ENCODE results near the gene RPL11.
A peak's percentile ranks its signal among the peaks of the same experiment; 100 is the strongest.
"Not testable (repeated sequence)": the region's sequence is repeated elsewhere in the genome, so short reads cannot be mapped to it uniquely, and the experiment has no call there.

RPL11 gene

GRCh38 chr1:23691499-23692307 lies at the start of gene RPL11:
Gene RPL11, plus strand, starts transcription at chr1:23691806. Its CDS starts 18 bp downstream, at chr1:23691824.
- peak; percentile 82 for DNase-seq

- DNase-seq: no peak
Measured at GRCh38 chr1:23643736-23644554, 47.7 kb upstream of the RPL11 start.

DNA sequence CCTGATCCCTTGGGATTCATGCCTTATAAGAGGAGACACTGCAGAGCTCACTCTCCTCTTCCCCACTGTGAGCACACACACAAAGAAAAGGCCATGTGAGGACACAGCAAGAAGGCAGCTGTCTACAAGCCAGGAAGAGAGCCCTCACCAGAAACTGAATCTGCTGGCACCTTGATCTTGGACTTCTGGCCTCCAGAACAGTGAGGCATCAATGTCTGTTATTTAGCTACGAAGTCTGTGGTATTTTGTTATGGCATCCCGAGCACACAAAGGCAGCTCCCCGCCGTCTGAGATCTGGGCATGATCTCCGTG lies 47.1 kb upstream of the RPL11 start:
- DNase-seq: no peak

- no peak for DNase-seq
Measured at GRCh38 chr1:23645338-23645737, 46.3 kb upstream of the RPL11 start.

- no peak for DNase-seq
Measured at GRCh38 chr1:23646091-23646490, 45.5 kb upstream of the RPL11 start.

DNA sequence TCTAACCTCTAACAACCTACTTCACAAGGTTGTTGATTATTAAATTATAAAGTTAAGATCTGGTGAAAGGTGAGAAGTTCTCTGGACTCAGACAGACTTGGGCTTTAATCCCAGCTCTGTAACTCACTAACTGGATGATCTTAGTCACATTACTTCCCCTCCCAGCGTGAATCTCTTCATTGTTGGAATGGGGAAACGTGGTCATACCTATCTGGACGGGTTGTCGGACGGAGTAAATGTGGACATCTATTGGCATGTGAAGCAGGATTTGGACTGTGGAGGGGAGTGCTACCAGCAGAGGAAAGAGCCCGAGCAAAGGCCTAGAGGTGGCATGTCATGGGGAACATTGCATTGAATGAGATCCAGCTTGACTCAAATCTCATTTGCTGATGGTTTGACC lies 45.1 kb upstream of the RPL11 start:
- no peak for DNase-seq

DNA sequence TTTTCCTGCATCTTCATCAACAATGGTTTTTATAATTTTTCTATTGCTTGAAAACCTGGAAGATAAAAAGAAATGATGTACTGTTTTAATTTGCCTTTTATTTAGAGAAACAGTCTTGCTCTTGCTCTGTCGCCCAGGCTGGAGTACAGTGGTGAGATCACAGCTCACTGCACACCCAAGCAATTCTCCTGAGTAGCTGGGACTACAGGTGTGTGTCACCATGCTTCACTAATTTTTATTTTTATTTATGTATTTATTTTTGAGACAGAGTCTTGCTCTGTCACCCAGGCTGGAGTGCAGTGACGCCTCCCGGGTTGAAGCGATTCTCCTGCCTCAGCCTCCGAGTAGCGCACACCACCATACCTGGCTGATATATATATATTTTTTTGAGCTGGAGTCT lies 43.0 kb upstream of the RPL11 start:
- no peak for DNase-seq

DNA sequence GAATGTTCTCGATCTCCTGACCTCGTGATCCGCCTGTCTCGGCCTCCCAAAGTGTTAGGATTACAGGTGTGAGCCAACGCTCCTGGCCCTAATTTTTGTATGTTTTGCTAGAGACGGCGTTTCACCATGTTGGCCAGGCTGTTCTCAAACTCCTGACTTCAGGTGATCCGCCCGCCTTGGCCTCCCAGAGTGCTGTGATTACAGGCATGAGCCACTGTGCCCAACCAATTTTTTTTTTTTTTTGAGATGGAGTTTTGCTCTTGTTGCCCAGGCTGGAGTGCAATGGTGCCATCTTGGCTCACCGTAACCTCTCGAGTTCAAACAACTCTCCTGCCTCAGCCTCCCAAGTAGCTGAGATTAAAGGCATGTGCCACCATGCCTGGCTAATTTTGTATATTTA lies 42.4 kb upstream of the RPL11 start:
- not testable (repeated sequence) for DNase-seq

GRCh38 chr1:23650344-23650990 lies 41.1 kb upstream of the RPL11 start:
- no peak for DNase-seq

DNA sequence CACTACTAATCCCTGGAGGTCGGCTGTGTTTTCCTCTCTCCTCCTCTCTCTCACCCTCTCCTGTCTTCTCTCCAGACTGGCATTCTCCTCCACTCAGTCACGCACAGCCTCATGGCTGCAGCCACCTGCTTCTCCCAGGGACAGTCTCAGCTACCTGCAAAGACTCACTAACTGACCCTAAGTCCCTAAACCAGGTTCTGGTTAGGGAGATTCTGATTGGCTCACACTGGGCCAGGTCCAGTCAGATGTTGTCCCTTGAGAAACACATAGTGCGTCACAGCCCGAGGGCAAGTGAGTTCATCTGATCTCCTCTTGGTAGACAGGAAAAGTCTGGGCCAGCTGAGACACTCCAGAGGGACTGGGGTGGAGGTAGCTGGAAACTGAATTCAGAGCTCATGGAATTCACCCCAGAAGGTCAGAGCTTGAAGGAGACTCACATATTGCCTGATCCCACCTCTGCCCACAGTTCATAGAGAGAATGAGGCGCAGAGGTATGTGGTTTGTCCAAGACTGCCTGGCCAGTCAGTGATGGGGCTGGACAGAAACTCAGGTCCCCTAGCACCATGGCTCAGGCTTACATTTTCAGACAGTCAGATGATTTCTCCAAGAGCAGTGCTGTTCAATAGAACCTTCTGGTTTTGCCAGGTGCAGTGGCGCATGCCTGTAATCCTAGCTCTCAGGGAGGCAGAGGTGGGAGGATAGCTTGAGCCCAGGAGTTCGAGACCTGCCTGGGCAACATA lies 40.4 kb upstream of the RPL11 start:
- no peak for DNase-seq

DNA sequence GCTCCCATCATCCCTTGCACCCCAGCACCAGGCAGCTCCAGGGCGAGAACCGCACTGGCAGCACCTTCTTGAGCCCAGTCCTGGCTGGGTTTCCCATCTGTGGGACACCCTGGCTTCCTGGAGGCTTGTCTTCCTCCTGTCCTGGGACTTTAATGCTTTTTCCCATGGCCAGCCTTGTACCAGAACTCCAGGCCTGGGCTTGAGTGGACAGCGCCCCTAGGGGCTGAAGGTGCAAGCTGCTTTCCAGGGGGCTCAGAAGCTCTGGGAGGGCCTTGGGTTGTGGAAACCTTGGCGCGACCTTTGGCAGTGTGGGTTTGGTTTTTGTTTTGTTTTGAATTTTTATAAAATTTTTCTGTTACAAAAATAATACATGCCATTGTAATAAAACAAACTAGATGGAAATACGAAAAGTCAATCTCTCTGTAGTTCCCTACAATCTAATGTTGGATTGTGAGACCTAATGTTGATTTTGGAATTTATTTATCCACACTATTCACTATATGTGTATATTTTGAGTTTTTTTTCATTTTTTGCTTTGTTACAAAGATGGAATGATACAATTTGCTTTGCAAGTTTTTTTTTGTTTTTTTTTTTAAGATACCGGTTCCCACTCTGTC lies 33.8 kb upstream of the RPL11 start:
- no peak for DNase-seq

DNA sequence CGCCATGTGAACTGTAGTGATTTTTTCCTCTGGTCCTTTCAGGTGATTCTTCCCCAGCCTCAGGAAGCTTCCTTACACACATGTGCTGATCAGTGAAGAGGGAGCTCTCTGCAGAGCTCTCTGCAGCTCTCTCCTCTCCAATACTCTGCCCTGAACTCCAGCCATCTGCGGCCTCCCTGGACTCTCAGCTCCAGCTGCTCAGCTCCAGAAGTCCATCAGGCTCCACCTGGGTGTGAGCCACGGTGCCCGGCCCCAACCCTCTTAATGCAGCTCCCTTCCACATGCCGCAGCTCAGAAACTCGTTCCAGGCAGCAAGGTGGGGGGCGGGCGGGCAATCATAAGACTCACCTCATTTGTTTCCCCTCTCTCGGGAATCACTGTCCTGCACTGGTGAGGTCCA lies 30.9 kb upstream of the RPL11 start:
- no peak for DNase-seq

DNA sequence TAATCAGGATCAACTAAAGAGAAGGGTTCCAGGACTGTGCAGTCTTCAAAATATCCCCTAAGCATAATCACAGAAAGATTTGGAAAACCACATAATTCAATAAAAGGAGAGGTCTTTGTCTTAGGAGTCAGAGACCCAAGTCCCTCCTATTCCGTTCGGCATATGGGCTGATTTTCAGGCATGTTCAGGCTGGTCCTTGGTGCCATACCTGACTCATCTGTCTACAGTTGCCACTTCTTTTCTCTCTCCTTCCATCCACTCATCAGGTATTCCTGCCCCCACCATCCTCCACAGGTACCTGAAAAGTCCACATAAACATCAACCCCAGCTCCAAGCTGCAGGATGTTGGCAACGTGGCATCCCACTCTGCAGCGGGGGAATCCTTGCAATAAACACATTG lies 29.7 kb upstream of the RPL11 start:
- DNase-seq: no peak

DNA sequence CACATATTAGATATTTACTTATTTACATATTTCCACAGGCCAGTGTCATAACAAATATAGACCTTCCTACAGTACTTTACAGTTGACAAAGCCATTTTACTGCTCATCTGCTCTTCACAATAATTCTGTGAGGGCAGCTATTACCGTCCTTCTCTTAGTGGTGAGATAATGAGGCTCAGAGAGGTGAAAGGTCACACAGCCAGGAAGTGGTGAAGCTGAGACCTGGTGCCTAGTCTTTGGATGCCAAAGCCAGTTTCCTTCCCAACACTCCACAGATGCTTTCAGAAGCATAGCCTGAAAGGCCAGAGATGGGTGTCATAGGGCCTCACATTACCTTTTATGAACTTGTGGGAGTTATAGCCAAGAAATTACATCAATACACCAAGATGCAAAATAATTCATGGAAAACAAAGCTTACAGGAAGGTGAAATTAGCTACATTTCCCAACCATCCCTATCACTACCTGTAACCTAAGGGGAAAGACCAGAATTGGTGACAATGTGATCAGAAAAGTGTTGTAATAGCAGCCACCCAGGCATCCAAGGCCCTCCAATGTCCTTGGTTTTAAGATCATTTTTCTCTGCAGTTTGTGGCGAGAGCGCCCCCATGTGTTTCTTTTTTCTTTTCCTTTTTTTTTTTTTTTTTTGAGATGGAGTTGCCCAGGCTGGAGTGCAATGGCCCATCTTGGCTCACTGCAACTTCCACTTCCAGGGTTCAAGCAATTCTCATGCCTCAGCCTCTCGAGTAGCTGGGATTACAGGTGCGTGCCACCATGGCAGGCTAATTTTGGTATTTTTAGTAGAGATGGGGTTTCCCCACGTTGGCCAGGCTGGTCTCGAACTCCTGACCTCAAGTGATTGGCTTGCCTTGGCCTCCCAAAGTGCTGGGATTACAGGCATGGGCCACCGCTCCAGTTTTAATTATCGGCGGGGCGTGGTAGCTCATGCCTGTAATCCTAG lies 26.5 kb upstream of the RPL11 start:
- no peak for DNase-seq

- no peak for DNase-seq
Measured at GRCh38 chr1:23667411-23667810, 24.2 kb upstream of the RPL11 start.

- no peak for DNase-seq
Measured at GRCh38 chr1:23670709-23671108, 20.9 kb upstream of the RPL11 start.

DNA sequence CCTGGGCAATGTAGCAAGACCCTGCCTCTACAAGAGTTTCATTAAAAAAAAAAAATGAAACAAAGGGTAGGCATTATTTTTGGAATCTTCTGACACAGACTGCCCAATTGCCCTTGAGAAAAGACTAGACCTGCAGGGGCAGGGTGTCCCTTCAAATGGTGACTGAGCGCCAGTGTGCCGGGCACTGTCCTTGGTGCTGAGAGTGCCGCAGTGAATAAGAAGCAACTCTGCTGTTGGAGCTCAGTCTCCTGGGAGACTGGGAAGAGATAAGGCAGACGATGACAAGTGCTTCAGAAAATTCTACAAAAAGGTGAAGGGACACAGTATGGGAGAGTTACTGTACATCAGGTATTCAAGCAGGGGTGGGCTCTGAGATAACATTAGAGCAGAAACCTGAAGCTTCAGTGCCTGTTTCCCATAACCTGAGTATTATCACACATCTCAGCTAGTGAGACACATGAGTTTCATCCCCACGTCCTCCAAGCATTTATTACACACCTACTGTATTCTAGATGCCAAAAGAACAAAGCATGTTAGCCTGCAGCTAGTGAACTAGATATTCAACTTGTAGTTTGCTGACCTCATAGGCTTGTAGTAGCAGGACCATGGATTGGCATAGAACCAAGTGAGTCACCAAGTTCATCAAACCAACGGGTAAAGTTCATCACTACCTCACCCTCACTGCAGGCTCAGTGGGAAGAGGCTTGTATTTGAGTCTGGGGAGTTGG lies 18.4 kb upstream of the RPL11 start:
- no peak for DNase-seq

DNA sequence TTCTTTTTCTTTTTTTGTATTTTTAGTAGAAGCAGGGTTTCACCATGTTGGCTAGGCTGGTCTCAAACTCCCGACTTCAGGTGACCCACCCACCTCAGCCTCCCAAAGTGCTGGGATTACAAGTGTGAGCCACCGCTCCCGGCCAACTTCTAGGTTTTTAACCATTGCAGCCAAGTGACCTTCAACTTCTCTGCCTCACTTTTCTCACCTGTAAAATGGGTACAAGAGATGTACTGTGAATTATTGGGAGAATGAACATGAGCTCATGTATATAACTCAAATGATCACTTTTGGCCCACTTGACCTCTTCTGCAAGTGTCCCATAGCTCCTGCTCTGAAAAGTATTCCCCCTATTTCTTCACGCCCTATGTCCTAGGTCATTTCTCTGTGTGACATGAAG lies 11.8 kb upstream of the RPL11 start:
- DNase-seq: no peak

DNA sequence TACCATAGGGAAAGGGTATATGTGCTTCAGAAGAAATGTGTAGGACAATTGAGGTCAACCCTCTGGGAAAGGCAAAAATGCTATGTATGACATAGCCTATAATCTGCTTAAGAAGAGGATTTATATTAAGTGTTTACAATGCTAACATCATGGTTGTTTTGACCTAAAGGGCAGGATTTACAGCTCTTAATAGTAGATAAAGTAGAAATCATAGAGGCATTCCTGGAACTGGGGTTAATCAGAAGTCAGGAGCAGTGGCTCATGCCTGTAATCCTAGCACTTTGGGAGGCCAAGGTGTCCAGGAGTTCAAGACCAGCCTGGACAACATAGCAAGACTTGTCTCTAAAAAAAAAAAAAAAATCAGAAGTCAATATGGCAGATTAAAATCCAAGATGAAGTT lies 8.7 kb upstream of the RPL11 start:
- no peak for DNase-seq

DNA sequence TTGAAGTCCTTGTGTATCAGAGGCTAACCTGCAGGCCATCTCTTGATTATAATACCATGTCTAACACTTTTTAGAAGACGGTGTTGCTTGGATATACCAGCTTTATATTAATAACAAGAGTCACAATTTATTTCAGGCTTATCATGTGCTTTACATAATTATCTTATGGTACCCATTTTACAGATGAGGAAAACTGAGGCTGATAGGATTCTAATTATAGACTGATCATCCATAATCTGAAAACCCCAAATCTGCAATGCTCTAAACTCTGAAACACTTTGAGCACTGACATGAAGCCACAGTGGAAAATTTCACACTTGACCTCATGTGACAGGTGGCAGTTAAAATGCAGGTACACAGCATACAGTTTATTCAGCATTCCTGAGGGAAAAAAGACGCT lies 7.2 kb upstream of the RPL11 start:
- DNase-seq: no peak

GRCh38 chr1:23685197-23685596 lies 6.4 kb upstream of the RPL11 start:
- not testable (repeated sequence) for DNase-seq

Data from activated effector memory CD4-positive, alpha-beta T cell treated with Interleukin-2 at 50 U/mL for 16 hours (primary cell).